GM12878 (cell line): ENCODE data around the gene ANAPC5. TPM values are rescaled to one million over a fixed set of nuclear protein-coding genes. Genes with fewer than 3 reads are reported as not detected.

Source experiments
- ATAC-seq: fragments of 200-7000 bp; cut with Tn5 transposase; 3 replicates; pipeline ENCODE4 v1.9.1; 2020; ENCODE audit warnings: mild to moderate bottlenecking, moderate library complexity
- BruUV-seq: library from RNA; stranded (reverse); fragments of 400-500 nt; replicated peaks from 2 replicates; lab custom pipeline; 2021; lab: Mats Ljungman, UMichigan
- CTCF ChIA-PET: fragments of 300-600 bp; sonication (Branson Sonifier 250); formaldehyde crosslinking; extraction: SDS; loops from one replicate; lab custom pipeline; 2021; ENCODE audit warnings: inconsistent platforms; lab: Yijun Ruan, JAX
- POLR2A ChIA-PET: fragments of 350-600 bp; formaldehyde crosslinking; extraction: SDS; loops from one replicate; lab custom pipeline; 2021; ENCODE audit warnings: inconsistent platforms; lab: Charles Lee
- RAD21 ChIA-PET: fragments of 300-600 bp; sonication (Branson Sonifier 250); formaldehyde crosslinking; loops from one replicate; lab custom pipeline; 2023; ENCODE audit warnings: antibody characterized with exemption; ENCODE audit not compliant: unreplicated experiment; lab: Charles Lee
- SMC1A ChIA-PET: fragments of 300-600 bp; sonication (Branson Sonifier 250); formaldehyde crosslinking; loops from one replicate; lab custom pipeline; 2023; ENCODE audit not compliant: unreplicated experiment, uncharacterized antibody; lab: Charles Lee
- DNase-seq: peaks from one replicate; pipeline ENCODE4 v3.0.0-alpha.2; 2011; ENCODE audit warnings: low read depth, low spot score
- FAIRE-seq: peaks from 3 replicates; lab custom pipeline; 2011; peaks lifted over from hg19 to GRCh38; lab: Jason Lieb, UNC
- H2AFZ ChIP-seq: 2 replicates; pipeline ENCODE4 v1.6.0; 2011; ENCODE audit warnings: low read depth, low read length, control low read depth; ENCODE audit not compliant: control insufficient read depth
- H3K27ac ChIP-seq: 2 replicates; pipeline ENCODE4 v1.5.1; 2011; ENCODE audit warnings: control low read depth; ENCODE audit not compliant: control insufficient read depth, insufficient read depth
- H3K27me3 ChIP-seq, 2 experiments: replicated peaks in 1 of 2; 2 replicates each; pipeline versions ENCODE4 v1.6.0 to v1.6.1; 2011; ENCODE audit warnings: low read length in 1 of 2; ENCODE audit not compliant: control insufficient read depth in 2 of 2, insufficient read depth in 2 of 2
- H3K36me3 ChIP-seq, 2 experiments: 2 replicates each; pipeline ENCODE4 v1.5.1; 2011; ENCODE audit warnings: low read length in 1 of 2; ENCODE audit not compliant: control insufficient read depth in 2 of 2, insufficient read depth in 2 of 2
- H3K4me1 ChIP-seq: 2 replicates; pipeline ENCODE4 v1.6.1; 2011; ENCODE audit warnings: mild to moderate bottlenecking, low read length, moderate library complexity, mixed read lengths; ENCODE audit not compliant: control insufficient read depth, insufficient read depth
- H3K4me2 ChIP-seq: 2 replicates; pipeline ENCODE4 v1.6.0; 2011; ENCODE audit warnings: control low read depth; ENCODE audit not compliant: control insufficient read depth, insufficient read depth
- H3K4me3 ChIP-seq: fragments of 200-600 bp; sonication (generic); 2 replicates; pipeline ENCODE4 v1.5.1; 2016
- H3K79me2 ChIP-seq: 2 replicates; pipeline ENCODE4 v1.6.0; 2011; ENCODE audit warnings: low read length; ENCODE audit not compliant: control insufficient read depth, insufficient read depth
- H3K9ac ChIP-seq: 2 replicates; pipeline ENCODE4 v1.8.0; 2011; ENCODE audit warnings: low read length, control low read depth, mixed read lengths; ENCODE audit not compliant: control insufficient read depth, insufficient read depth
- H3K9me3 ChIP-seq: replicated peaks from 3 replicates; pipeline ENCODE4 v1.5.1; 2011; ENCODE audit warnings: mild to moderate bottlenecking, low read length; ENCODE audit not compliant: control insufficient read depth, insufficient read depth
- H4K20me1 ChIP-seq: 2 replicates; pipeline ENCODE4 v1.6.0; 2011; ENCODE audit not compliant: control insufficient read depth, insufficient read depth
- ASH2L ChIP-seq: fragments of 300-600, 200-600 bp; sonication (generic); IDR thresholded peaks from 2 replicates; pipeline ENCODE4 v1.6.1; 2017; ENCODE audit warnings: low read depth, mild to moderate bottlenecking, borderline replicate concordance
- EP300 ChIP-seq, 2 experiments: fragments of 150-350 bp in 1 of 2; IDR thresholded peaks; 2 replicates each; pipeline ENCODE4 v1.6.1; 2011 to 2012; ENCODE audit warnings: low read depth in 2 of 2, low read length in 2 of 2, borderline replicate concordance in 1 of 2, improper control_type of control experiment in 1 of 2, inconsistent platforms in 1 of 2; ENCODE audit not compliant: control insufficient read depth in 1 of 2
- POLR2AphosphoS2 ChIP-seq: IDR thresholded peaks from 2 replicates; pipeline ENCODE4 v1.6.1; 2011; ENCODE audit warnings: low read depth, mild to moderate bottlenecking, low read length, improper control_type of control experiment, moderate library complexity
- TBL1XR1 ChIP-seq: IDR thresholded peaks from 2 replicates; pipeline ENCODE4 v1.6.1; 2012; ENCODE audit warnings: low read depth, low read length, improper control_type of control experiment
- WGBS: methylation state at CpG from one replicate; pipeline ENCODE4 v1.1.6; 2016; ENCODE audit warnings: low lambda C conversion rate; ENCODE audit not compliant: insufficient replicate concordance, insufficient coverage; ENCODE audit errors: missing lambda C conversion rate; 5-methylcytosine and 5-hydroxymethylcytosine counted together
- in situ Hi-C: fragments of 300-500 bp; cut with MboI; formaldehyde crosslinking; loops from 9 replicates; pipeline ENCODE4 v1.14.3; 2018; ENCODE audit warnings: mixed read lengths
- intact Hi-C: fragments of 100-400 bp; cut with micrococcal nuclease; formaldehyde crosslinking; loops from one replicate; pipeline ENCODE4 v1.14.2; 2022; ENCODE audit not compliant: unreplicated experiment
- polyA plus RNA-seq, 11 experiments: library from polyadenylated mRNA; depleted of rRNA in 4 of 11; unstranded in 6 of 11; stranded (reverse) in 5 of 11; fragments of >200 nt; fragmentation: Nextera tagmentation in 4 of 11; fragmentation: Illumina TruSeq in 1 of 11; extraction: Ambion mirVana in 4 of 11; extraction: Trizol in 1 of 11; gene quantifications; 1 replicate in 1 of 11; 2 replicates in 10 of 11; pipeline versions ENCODE4 v1.2.1 to v1.2.3, GENCODE V29; 2011 to 2016; ENCODE audit warnings: inconsistent platforms in 2 of 11, missing spikeins in 2 of 11, low read depth in 1 of 11
- total RNA-seq, 4 experiments: library from RNA; depleted of rRNA in 3 of 4; stranded (reverse); fragments of >200 nt in 3 of 4; fragmentation: Illumina TruSeq in 1 of 4; extraction: Trizol in 1 of 4; gene quantifications; 2 replicates each; pipeline versions ENCODE4 v1.2.1 to v1.2.3, GENCODE V29; 2013 to 2021
- TF ChIP-seq, protein P1 (sequence below): IDR thresholded peaks from 2 replicates; pipeline ENCODE4 v1.6.1; 2012; ENCODE audit warnings: mild to moderate bottlenecking, low read depth, low read length
- TF ChIP-seq, protein P2 (sequence below): IDR thresholded peaks from 2 replicates; pipeline ENCODE4 v1.6.1; 2011; ENCODE audit warnings: mild to moderate bottlenecking, low read depth, low read length, moderate library complexity; ENCODE audit not compliant: insufficient replicate concordance
- TF ChIP-seq, protein P3 (sequence below): IDR thresholded peaks from 2 replicates; pipeline ENCODE4 v1.6.1; 2011; ENCODE audit warnings: low read depth, low read length, improper control_type of control experiment, borderline replicate concordance
- TF ChIP-seq, protein P4 (sequence below): fragments of 450-650 bp; IDR thresholded peaks from 2 replicates; pipeline ENCODE4 v1.6.1; 2018; ENCODE audit warnings: mild to moderate bottlenecking, low read depth, moderate library complexity; ENCODE audit not compliant: partially characterized antibody
- TF ChIP-seq, protein P5 (sequence below): fragments of 450-650 bp; IDR thresholded peaks from 2 replicates; pipeline ENCODE4 v1.6.1; 2014; ENCODE audit warnings: mild to moderate bottlenecking

The ANAPC5 gene
- total and polyA plus RNA-seq, 10 of the 15 experiments (the other 5 are each of a cell fraction or from before 2014, with no cell fraction given), result 102 to 227 (median 166) TPM

DNA sequence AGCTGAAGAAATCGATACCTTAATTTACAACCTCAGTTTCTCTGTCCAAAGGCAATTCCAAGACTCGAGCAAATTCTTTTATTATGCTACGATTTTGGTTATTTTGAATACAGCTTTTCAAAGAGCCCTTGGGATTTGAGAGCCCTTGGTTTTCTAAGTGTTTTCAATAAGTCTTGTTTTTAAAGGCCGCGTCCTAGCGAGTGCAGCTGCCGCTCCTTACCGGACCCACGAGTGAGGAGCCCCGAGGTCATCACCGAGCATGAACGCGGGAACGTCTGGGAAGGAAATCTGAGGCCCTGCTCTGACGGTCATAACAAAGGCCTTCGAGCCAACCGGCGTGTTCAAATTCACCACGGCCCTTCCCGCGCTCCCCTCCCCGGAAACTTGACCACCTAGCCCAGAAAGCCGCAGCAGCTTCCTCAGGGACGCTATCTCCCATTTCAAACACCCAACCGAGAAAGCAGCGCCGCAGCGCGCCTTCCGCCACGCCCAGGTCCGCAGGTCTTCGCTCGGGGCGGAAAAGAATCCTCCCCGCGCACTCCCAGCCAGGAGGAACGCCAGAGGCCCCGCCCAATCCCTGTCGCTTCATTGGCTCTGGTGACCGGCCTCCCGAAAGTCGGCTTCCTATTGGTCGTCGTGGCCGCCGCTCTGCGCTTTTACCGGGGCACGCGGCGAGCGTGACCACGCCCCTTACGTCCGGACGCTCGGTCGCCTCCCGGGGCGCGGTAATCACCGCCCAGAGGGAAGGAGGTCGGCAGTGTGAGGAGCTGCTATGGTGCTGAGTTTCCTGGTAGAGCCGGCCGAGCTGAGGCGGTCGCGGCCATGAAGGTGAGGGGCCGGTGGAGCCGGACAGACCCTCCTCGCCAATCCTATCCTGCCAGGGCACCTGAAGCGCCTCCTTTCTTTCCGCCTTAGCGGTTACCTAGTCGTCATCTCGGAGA is 47.5 kb upstream of the ANAPC5 start, which contains the start of gene RNF34:
RNF34 (plus strand) TSS at position 728 of the 941 bp plus-strand sequence; CDS start at position 823, 95 bp downstream.
- H3K4me2 ChIP-seq, result peak within 1 kb of the TSS; percentile 81
- peak within 1 kb of the TSS; percentile 76 for H2AFZ ChIP-seq
- peak; percentile 96 for FAIRE-seq
- H3K79me2 ChIP-seq, result peaks cover 46% of the 10 kb centered on the region
- peak; percentile 94 for ATAC-seq
- no peaks in the 10 kb centered on the region for H3K9me3 ChIP-seq
- intact Hi-C loops, result loop anchor here (1.0 to 5.0 kb wide), 2 partner anchors 47 to 67 kb away; partner anchors contain the start of gene ANAPC5
- H3K4me1 ChIP-seq, result no peaks in the 10 kb centered on the region; the same call in 1 of the 2 replicates
- WGBS, result under 1% methylated on average over 75 of the region's 77 CpGs
- CTCF ChIA-PET, result interaction anchor here (1.0 to 3.1 kb wide), 10 partner anchors 8 to 65 kb away, joined by 3 to 21 read pairs (median 5); no protein-coding TSS in a partner anchor
- SMC1A ChIA-PET, result interaction anchor here (0.7 to 5.4 kb wide), 6 partner anchors 8 to 48 kb away, joined by 3 to 46 read pairs (median 10); no protein-coding TSS in a partner anchor
- DNase-seq, result peak; percentile 88
- no peaks in the 10 kb centered on the region for H3K27me3 ChIP-seq
- RAD21 ChIA-PET, result interaction anchor here (0.6 to 3.4 kb wide), 5 partner anchors 26 to 1280 kb away, joined by 3 to 23 read pairs (median 7); partner anchors contain the start of gene ANAPC5
- peaks cover 0 to 2% of the 10 kb centered on the region in 2 experiments; a peak in 2 of 4 replicates for H3K36me3 ChIP-seq
- peak within 1 kb of the TSS; percentile 93 for H3K27ac ChIP-seq
- no peaks in the 10 kb centered on the region; the same call in 1 of the 2 replicates for H4K20me1 ChIP-seq
- H3K4me3 ChIP-seq, result peak within 1 kb of the TSS; percentile 95
- POLR2A ChIA-PET, result interaction anchor here (0.6 to 3.9 kb wide), 8 partner anchors 8 to 64 kb away, joined by 3 to 28 read pairs (median 5); partner anchors contain the start of gene ANAPC5
- in situ Hi-C loops, result no loop called here
- H3K9ac ChIP-seq, result peak within 1 kb of the TSS; percentile 97
- BruUV-seq, result TSS peak; percentile 96
- TF ChIP-seq, protein P1, sequence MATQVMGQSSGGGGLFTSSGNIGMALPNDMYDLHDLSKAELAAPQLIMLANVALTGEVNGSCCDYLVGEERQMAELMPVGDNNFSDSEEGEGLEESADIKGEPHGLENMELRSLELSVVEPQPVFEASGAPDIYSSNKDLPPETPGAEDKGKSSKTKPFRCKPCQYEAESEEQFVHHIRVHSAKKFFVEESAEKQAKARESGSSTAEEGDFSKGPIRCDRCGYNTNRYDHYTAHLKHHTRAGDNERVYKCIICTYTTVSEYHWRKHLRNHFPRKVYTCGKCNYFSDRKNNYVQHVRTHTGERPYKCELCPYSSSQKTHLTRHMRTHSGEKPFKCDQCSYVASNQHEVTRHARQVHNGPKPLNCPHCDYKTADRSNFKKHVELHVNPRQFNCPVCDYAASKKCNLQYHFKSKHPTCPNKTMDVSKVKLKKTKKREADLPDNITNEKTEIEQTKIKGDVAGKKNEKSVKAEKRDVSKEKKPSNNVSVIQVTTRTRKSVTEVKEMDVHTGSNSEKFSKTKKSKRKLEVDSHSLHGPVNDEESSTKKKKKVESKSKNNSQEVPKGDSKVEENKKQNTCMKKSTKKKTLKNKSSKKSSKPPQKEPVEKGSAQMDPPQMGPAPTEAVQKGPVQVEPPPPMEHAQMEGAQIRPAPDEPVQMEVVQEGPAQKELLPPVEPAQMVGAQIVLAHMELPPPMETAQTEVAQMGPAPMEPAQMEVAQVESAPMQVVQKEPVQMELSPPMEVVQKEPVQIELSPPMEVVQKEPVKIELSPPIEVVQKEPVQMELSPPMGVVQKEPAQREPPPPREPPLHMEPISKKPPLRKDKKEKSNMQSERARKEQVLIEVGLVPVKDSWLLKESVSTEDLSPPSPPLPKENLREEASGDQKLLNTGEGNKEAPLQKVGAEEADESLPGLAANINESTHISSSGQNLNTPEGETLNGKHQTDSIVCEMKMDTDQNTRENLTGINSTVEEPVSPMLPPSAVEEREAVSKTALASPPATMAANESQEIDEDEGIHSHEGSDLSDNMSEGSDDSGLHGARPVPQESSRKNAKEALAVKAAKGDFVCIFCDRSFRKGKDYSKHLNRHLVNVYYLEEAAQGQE, result no peak
- peak; percentile 95 for TF ChIP-seq POLR2AphosphoS2
- TF ChIP-seq TBL1XR1, result peak; percentile 51; the same call in 1 of the 2 replicates
- TF ChIP-seq, protein P2, sequence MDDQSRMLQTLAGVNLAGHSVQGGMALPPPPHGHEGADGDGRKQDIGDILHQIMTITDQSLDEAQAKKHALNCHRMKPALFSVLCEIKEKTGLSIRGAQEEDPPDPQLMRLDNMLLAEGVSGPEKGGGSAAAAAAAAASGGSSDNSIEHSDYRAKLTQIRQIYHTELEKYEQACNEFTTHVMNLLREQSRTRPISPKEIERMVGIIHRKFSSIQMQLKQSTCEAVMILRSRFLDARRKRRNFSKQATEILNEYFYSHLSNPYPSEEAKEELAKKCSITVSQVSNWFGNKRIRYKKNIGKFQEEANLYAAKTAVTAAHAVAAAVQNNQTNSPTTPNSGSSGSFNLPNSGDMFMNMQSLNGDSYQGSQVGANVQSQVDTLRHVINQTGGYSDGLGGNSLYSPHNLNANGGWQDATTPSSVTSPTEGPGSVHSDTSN, result peak; percentile 99
- no peak for TF ChIP-seq EP300 (IDR thresholded peaks at IDR 0.05; ENCODE audit: borderline replicate concordance in 1 of 2, control insufficient read depth in 1 of 2, low read depth in 2 of 2, low read length in 2 of 2)
- TF ChIP-seq, protein P3, sequence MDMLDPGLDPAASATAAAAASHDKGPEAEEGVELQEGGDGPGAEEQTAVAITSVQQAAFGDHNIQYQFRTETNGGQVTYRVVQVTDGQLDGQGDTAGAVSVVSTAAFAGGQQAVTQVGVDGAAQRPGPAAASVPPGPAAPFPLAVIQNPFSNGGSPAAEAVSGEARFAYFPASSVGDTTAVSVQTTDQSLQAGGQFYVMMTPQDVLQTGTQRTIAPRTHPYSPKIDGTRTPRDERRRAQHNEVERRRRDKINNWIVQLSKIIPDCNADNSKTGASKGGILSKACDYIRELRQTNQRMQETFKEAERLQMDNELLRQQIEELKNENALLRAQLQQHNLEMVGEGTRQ, result peak; percentile 58
- TF ChIP-seq, protein P4, sequence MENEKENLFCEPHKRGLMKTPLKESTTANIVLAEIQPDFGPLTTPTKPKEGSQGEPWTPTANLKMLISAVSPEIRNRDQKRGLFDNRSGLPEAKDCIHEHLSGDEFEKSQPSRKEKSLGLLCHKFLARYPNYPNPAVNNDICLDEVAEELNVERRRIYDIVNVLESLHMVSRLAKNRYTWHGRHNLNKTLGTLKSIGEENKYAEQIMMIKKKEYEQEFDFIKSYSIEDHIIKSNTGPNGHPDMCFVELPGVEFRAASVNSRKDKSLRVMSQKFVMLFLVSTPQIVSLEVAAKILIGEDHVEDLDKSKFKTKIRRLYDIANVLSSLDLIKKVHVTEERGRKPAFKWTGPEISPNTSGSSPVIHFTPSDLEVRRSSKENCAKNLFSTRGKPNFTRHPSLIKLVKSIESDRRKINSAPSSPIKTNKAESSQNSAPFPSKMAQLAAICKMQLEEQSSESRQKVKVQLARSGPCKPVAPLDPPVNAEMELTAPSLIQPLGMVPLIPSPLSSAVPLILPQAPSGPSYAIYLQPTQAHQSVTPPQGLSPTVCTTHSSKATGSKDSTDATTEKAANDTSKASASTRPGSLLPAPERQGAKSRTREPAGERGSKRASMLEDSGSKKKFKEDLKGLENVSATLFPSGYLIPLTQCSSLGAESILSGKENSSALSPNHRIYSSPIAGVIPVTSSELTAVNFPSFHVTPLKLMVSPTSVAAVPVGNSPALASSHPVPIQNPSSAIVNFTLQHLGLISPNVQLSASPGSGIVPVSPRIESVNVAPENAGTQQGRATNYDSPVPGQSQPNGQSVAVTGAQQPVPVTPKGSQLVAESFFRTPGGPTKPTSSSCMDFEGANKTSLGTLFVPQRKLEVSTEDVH, result peak; percentile 63
- TF ChIP-seq ASH2L, result no peak; the same call in 1 of the 2 replicates
- TF ChIP-seq, protein P5, sequence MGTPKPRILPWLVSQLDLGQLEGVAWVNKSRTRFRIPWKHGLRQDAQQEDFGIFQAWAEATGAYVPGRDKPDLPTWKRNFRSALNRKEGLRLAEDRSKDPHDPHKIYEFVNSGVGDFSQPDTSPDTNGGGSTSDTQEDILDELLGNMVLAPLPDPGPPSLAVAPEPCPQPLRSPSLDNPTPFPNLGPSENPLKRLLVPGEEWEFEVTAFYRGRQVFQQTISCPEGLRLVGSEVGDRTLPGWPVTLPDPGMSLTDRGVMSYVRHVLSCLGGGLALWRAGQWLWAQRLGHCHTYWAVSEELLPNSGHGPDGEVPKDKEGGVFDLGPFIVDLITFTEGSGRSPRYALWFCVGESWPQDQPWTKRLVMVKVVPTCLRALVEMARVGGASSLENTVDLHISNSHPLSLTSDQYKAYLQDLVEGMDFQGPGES, result peak; percentile 89
